GM12878 (cell line): ENCODE measurements around the gene FTSJ1.

Experiments
- RAD21 ChIP-seq: IDR thresholded peaks from 2 replicates; pipeline ENCODE4 v1.6.1; 2011; ENCODE audit warnings: mild to moderate bottlenecking, low read depth, low read length, moderate library complexity; ENCODE audit not compliant: insufficient read depth
- TF ChIP-seq, protein P1 (sequence below), 3 experiments: IDR thresholded peaks in 2 of 3; conservative IDR thresholded peaks in 1 of 3; 2 replicates each; pipeline ENCODE4 v1.5.1; 2011; ENCODE audit warnings: low read depth in 3 of 3, low read length in 3 of 3, mild to moderate bottlenecking in 3 of 3, control low read depth in 2 of 3, moderate library complexity in 2 of 3, inconsistent platforms in 1 of 3, mixed read lengths in 1 of 3; ENCODE audit not compliant: control insufficient read depth in 2 of 3, insufficient read depth in 1 of 3; ENCODE audit errors: extremely low read depth in 1 of 3

GRCh38 chrX:48450076-48450475 lies 25.9 kb upstream of the FTSJ1 start:
- no peak for TF ChIP-seq RAD21
- TF ChIP-seq, protein P1, sequence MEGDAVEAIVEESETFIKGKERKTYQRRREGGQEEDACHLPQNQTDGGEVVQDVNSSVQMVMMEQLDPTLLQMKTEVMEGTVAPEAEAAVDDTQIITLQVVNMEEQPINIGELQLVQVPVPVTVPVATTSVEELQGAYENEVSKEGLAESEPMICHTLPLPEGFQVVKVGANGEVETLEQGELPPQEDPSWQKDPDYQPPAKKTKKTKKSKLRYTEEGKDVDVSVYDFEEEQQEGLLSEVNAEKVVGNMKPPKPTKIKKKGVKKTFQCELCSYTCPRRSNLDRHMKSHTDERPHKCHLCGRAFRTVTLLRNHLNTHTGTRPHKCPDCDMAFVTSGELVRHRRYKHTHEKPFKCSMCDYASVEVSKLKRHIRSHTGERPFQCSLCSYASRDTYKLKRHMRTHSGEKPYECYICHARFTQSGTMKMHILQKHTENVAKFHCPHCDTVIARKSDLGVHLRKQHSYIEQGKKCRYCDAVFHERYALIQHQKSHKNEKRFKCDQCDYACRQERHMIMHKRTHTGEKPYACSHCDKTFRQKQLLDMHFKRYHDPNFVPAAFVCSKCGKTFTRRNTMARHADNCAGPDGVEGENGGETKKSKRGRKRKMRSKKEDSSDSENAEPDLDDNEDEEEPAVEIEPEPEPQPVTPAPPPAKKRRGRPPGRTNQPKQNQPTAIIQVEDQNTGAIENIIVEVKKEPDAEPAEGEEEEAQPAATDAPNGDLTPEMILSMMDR (IDR thresholded peaks at IDR 0.05 in 2 of 3, conservative IDR thresholded peaks at IDR 0.05 in 1 of 3; ENCODE audit: control insufficient read depth in 2 of 3, extremely low read depth in 1 of 3, insufficient read depth in 1 of 3, low read depth in 3 of 3, low read length in 3 of 3): no peak
